Thymus (tissue), 11 donors: ENCODE results near the gene ITGA2B. TPM values are rescaled to one million over a fixed set of nuclear protein-coding genes. Genes with fewer than 3 reads are reported as not detected.

Source experiments
- DNase-seq, 9 donors: peaks; one replicate each; pipeline ENCODE4 v3.0.0-alpha.2; 2013; ENCODE audit warnings: low spot score in 9 of 9, low read depth in 6 of 9, missing footprints in 1 of 9
- H3K27ac ChIP-seq, 2 donors: one replicate each; pipeline ENCODE4 v1.5.1; 2013; ENCODE audit warnings: control low read depth in 1 of 2, low read depth in 1 of 2, low read length in 1 of 2, mild to moderate bottlenecking in 1 of 2, moderate library complexity in 1 of 2
- H3K27me3 ChIP-seq, 2 donors: one replicate each; pipeline ENCODE4 v1.5.1; 2013; ENCODE audit warnings: low read length in 1 of 2; ENCODE audit not compliant: control insufficient read depth in 2 of 2, insufficient read depth in 1 of 2
- H3K36me3 ChIP-seq, 2 donors: one replicate each; pipeline ENCODE4 v1.5.1; 2013; ENCODE audit warnings: low read length in 1 of 2, mild to moderate bottlenecking in 1 of 2, moderate library complexity in 1 of 2; ENCODE audit not compliant: control insufficient read depth in 2 of 2, insufficient read depth in 2 of 2
- H3K4me1 ChIP-seq, 2 donors: one replicate each; pipeline ENCODE4 v1.5.1; 2013; ENCODE audit warnings: low read length in 2 of 2; ENCODE audit not compliant: control insufficient read depth in 2 of 2, insufficient read depth in 2 of 2
- H3K4me3 ChIP-seq, 2 donors: one replicate each; pipeline ENCODE4 v1.5.1; 2013; ENCODE audit warnings: low read length in 2 of 2, control low read depth in 1 of 2, mild to moderate bottlenecking in 1 of 2
- H3K9me3 ChIP-seq, 2 donors: one replicate each; pipeline ENCODE4 v1.5.1; 2013; ENCODE audit warnings: low read length in 1 of 2, mild to moderate bottlenecking in 1 of 2; ENCODE audit not compliant: control insufficient read depth in 2 of 2, insufficient read depth in 1 of 2
- WGBS: extraction: QIAGEN DNeasy Blood & Tissue Kit; methylation state at CpG from one replicate; pipeline ENCODE4 v1.1.7; 2013; 5-methylcytosine and 5-hydroxymethylcytosine counted together
- polyA plus RNA-seq: library from polyadenylated mRNA; stranded (reverse); fragments of 200-250 nt; gene quantifications from one replicate; pipeline ENCODE4 v1.2.3, GENCODE V29; 2013
- total RNA-seq: library from RNA; stranded (reverse); fragments of 120-200 nt; gene quantifications from one replicate; pipeline ENCODE4 v1.2.4, GENCODE V29; 2013
- donor health status: healthy.

The ITGA2B gene
- total and polyA plus RNA-seq, 2 donors, result 0.38 to 0.41 TPM

DNA sequence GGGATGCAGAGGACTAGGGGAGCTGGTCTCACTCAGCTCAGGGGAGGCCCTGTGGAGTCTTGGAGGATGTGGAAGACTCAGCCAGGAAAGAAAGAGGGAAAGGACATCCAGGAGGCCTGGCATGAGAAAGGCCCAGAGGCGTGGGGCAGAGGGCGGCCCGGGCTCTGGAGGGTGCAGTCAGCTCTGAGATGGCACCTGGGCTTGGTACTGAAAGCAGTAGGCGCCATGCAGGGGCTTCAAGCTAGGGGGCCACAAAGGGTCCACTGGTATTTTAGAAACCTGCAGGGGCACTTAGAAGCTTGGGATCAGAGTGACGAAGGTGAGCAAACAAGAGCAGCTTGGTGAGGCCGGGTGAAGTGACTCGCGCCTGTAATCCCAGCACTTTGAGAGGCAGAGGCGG, 31.4 kb downstream of the ITGA2B start:
- H3K27me3 ChIP-seq, result peaks cover 36 to 69% of the 10 kb centered on the region in 2 donors
- 98% methylated on average over 9 of the region's 9 CpGs for WGBS
- no peaks in the 10 kb centered on the region for H3K9me3 ChIP-seq
- DNase-seq, result no peak
- H3K27ac ChIP-seq, result no peak overlapping the region
- H3K4me3 ChIP-seq, result no peak overlapping the region
- H3K36me3 ChIP-seq, result no peaks in the 10 kb centered on the region
- H3K4me1 ChIP-seq, result peaks cover 4 to 24% of the 10 kb centered on the region in 2 donors

DNA sequence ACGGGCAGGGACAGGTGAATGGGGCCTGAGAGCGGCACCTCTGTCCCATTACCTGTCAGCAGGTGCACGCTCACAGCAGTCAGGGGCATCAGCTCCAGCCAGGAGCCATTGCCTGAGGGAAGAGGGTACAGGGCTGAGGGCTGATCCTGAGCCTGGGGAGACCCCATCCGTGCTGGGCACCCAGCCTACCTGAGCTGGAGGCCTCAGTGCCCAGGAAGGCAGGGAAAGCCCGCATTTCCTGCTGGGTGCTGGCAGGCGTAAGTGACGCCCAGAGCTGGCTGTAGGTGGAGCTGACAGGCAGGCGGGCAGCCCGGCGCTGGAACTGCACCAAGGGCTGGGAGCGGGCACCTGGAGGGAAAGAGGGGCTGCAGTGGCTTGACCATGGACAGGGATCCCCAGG, 33.2 kb downstream of the ITGA2B start:
- H3K4me3 ChIP-seq, result no peak overlapping the region
- H3K27me3 ChIP-seq, result peaks cover 24 to 62% of the 10 kb centered on the region in 2 donors
- peaks cover 10 to 12% of the 10 kb centered on the region in 2 donors for H3K36me3 ChIP-seq
- no peaks in the 10 kb centered on the region for H3K9me3 ChIP-seq
- peaks cover 4 to 15% of the 10 kb centered on the region in 2 donors for H3K4me1 ChIP-seq
- WGBS, result 96% methylated on average over 11 of the region's 11 CpGs
- no peak overlapping the region for H3K27ac ChIP-seq
- no peak for DNase-seq

DNA sequence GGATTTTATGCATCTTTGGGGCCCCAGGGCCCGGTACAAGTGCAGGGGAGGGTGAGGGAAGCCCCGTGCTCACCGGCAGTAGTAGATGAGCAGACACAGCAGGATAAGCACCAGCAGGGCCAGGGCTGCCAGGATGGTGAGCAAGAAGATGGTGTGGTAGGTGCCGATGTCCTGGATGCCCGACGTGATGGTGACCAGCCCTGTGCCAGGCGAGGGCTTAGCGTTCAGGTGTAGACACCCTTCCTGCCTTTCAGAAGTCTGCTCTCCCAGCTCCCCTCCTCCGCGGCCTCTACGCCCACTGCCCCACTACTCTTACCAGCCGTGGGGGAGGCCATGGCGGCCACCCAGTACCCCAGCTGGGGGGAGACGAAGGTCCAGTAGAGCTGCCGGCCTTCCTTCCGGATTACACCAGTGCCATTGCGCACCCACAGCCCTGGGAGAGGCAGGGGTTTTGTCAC, 33.8 kb downstream of the ITGA2B start:
- Histone ChIP-seq H3K27ac (no peak overlapping the region), H3K4me1 (peaks cover 4 to 10% of the 10 kb centered on the region in 2 donors), H3K9me3 (no peaks in the 10 kb centered on the region), H3K27me3 (peaks cover 24 to 56% of the 10 kb centered on the region in 2 donors), H3K4me3 (no peak overlapping the region), H3K36me3 (peaks cover 10 to 12% of the 10 kb centered on the region in 2 donors)
- 91% methylated on average over 17 of the region's 17 CpGs for WGBS
- DNase-seq, result no peak

- peak overlapping the region in 1 of 2 donors; percentile 56 for H3K4me3 ChIP-seq
- DNase-seq, result peak in 6 of 9 donors; percentile 34 to 77 (median 62)
- no peaks in the 10 kb centered on the region for H3K9me3 ChIP-seq
- no peak overlapping the region for H3K27ac ChIP-seq
- 48% methylated on average over 77 of the region's 77 CpGs for WGBS
- H3K36me3 ChIP-seq, result peaks cover 12 to 15% of the 10 kb centered on the region in 2 donors
- H3K4me1 ChIP-seq, result peaks cover 4 to 8% of the 10 kb centered on the region in 2 donors
- peaks cover 24 to 49% of the 10 kb centered on the region in 2 donors for H3K27me3 ChIP-seq
Observed at GRCh38 chr17:44354582-44355561, 34.6 kb downstream of the ITGA2B start.

DNA sequence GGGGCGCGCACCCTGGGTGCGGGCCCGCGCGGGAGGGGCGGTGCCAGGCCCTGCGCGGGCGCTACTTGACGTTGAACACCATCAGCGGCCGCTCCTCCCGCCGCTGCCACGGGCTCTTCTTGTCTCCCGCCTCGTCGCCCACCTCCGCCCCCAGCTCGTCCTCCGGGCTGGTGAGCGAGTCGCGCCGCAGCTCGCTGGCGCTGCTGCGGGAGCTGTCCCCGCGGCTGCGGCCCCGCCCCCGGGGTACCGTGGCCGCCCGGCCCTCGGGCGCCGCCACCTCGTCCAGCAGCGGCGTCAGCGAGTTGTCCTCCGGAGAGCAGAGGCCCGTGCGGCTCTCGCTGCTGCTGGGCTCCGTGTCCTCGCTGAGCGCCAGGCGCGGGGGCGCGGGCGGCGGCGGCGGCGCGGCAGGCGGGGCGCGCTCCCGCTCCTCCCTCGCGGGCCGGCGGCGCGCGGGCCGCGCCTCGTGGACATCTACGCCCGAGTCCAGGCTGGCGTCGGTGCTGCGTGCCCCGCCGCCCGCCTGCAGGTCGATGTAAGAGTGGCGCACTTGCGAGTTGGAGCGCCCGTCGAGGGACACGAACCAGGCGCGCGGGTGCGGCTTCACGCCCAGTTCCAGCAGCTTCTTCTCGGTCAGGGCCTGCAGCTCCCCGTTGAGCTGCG, 35.6 kb downstream of the ITGA2B start:
- Histone ChIP-seq H3K36me3 (peaks cover 12 to 19% of the 10 kb centered on the region in 2 donors), H3K27ac (no peak overlapping the region), H3K27me3 (peaks cover 24 to 46% of the 10 kb centered on the region in 2 donors), H3K4me3 (peak overlapping the region in 1 of 2 donors; percentile 56), H3K9me3 (no peaks in the 10 kb centered on the region), H3K4me1 (peaks cover 4 to 11% of the 10 kb centered on the region in 2 donors)
- no peak for DNase-seq
- 20% methylated on average over 98 of the region's 98 CpGs for WGBS

- H3K27me3 ChIP-seq, result peaks cover 24 to 44% of the 10 kb centered on the region in 2 donors
- H3K9me3 ChIP-seq, result no peaks in the 10 kb centered on the region
- DNase-seq, result no peak
- H3K4me1 ChIP-seq, result peaks cover 4 to 10% of the 10 kb centered on the region in 2 donors
- H3K36me3 ChIP-seq, result peaks cover 12 to 19% of the 10 kb centered on the region in 2 donors
- H3K4me3 ChIP-seq, result peak overlapping the region in 1 of 2 donors; percentile 56
- no peak overlapping the region for H3K27ac ChIP-seq
- 60% methylated on average over 22 of the region's 22 CpGs for WGBS
Observed at GRCh38 chr17:44352828-44353671, 36.4 kb downstream of the ITGA2B start.

GRCh38 chr17:44351961-44352827, 37.3 kb downstream of the ITGA2B start:
- 95% methylated on average over 36 of the region's 36 CpGs for WGBS
- Histone ChIP-seq H3K27me3 (peaks cover 24 to 44% of the 10 kb centered on the region in 2 donors), H3K4me3 (no peak overlapping the region), H3K27ac (no peak overlapping the region), H3K9me3 (no peaks in the 10 kb centered on the region), H3K36me3 (peaks cover 12 to 19% of the 10 kb centered on the region in 2 donors), H3K4me1 (peaks cover 4 to 10% of the 10 kb centered on the region in 2 donors)
- no peak for DNase-seq

DNA sequence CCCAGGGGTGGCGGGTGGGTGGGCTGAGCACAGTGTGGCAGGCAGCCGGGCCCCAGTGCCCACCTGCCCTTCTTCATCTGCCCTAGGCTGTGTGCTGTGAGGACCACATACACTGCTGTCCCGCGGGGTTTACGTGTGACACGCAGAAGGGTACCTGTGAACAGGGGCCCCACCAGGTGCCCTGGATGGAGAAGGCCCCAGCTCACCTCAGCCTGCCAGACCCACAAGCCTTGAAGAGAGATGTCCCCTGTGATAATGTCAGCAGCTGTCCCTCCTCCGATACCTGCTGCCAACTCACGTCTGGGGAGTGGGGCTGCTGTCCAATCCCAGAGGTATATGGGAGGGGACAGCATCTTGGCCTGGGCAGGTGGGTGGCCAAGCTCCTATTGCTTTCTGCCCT, 38.0 kb downstream of the ITGA2B start:
- WGBS, result 95% methylated on average over 8 of the region's 8 CpGs
- no peak for DNase-seq
- H3K36me3 ChIP-seq, result peaks cover 12 to 19% of the 10 kb centered on the region in 2 donors

More for the DNA sequence above, 38.0 kb downstream of the ITGA2B start:
- Histone ChIP-seq H3K4me1 (peaks cover 4 to 10% of the 10 kb centered on the region in 2 donors), H3K27me3 (peaks cover 24 to 43% of the 10 kb centered on the region in 2 donors), H3K4me3 (no peak overlapping the region), H3K27ac (no peak overlapping the region), H3K9me3 (no peaks in the 10 kb centered on the region)
